Activated T-cell treated with anti-CD3 and anti-CD28 coated beads for 48 hours (primary cell): Measurements from ENCODE around the gene AGO4.
"Not testable (repeated sequence)": the region's sequence is repeated elsewhere in the genome, so short reads cannot be mapped to it uniquely, and the experiment has no call there.

Source experiments
- DNase-seq: peaks from one replicate; pipeline ENCODE4 v3.0.0-alpha.2; 2020; ENCODE audit warnings: low read depth

AGO4 gene

GRCh38 chr1:35863881-35864625 lies 56.2 kb downstream of the AGO4 start:
- DNase-seq: no peak

GRCh38 chr1:35864813-35865212 lies 57.0 kb downstream of the AGO4 start:
- no peak for DNase-seq

GRCh38 chr1:35866991-35867390 lies 59.2 kb downstream of the AGO4 start:
- no peak for DNase-seq

- not testable (repeated sequence) for DNase-seq
Measured at GRCh38 chr1:35869245-35869950, 61.6 kb downstream of the AGO4 start.

GRCh38 chr1:35870651-35871309 lies 63.0 kb downstream of the AGO4 start:
- DNase-seq: no peak

GRCh38 chr1:35873243-35873750 lies 65.5 kb downstream of the AGO4 start:
- DNase-seq: no peak

- DNase-seq: not testable (repeated sequence)
Measured at GRCh38 chr1:35874115-35874514, 66.3 kb downstream of the AGO4 start.

- DNase-seq: no peak
Measured at GRCh38 chr1:35876988-35877387, 69.2 kb downstream of the AGO4 start.

GRCh38 chr1:35881850-35882273 lies 74.0 kb downstream of the AGO4 start:
- no peak for DNase-seq

GRCh38 chr1:35882586-35882944 lies 74.7 kb downstream of the AGO4 start:
- no peak for DNase-seq

GRCh38 chr1:35882945-35883634 lies 75.3 kb downstream of the AGO4 start, which contains the start of gene AGO1:
TSS of gene AGO1 (plus strand) at chr1:35883209. CDS start at chr1:35883422, 213 bp downstream.
- peak; percentile 98 for DNase-seq

GRCh38 chr1:35883635-35884101 lies 75.9 kb downstream of the AGO4 start:
- peak; percentile 38 for DNase-seq

- no peak for DNase-seq
Measured at GRCh38 chr1:35884934-35885333, 77.1 kb downstream of the AGO4 start.

- DNase-seq: no peak
Measured at GRCh38 chr1:35885961-35886558, 78.2 kb downstream of the AGO4 start.

GRCh38 chr1:35886577-35887431 lies 79.0 kb downstream of the AGO4 start:
- no peak for DNase-seq

GRCh38 chr1:35887508-35887907 lies 79.7 kb downstream of the AGO4 start:
- DNase-seq: no peak

- DNase-seq: no peak
Measured at GRCh38 chr1:35888255-35888654, 80.4 kb downstream of the AGO4 start.

- not testable (repeated sequence) for DNase-seq
Measured at GRCh38 chr1:35888981-35889380, 81.2 kb downstream of the AGO4 start.

- no peak for DNase-seq
Measured at GRCh38 chr1:35893051-35893879, 85.4 kb downstream of the AGO4 start.

- DNase-seq: no peak
Measured at GRCh38 chr1:35894183-35894582, 86.4 kb downstream of the AGO4 start.
